HepG2 (cell line): ENCODE data around the gene HEXIM1. TPM values are rescaled to one million over a fixed set of nuclear protein-coding genes. Genes with fewer than 3 reads are reported as not detected.
A peak's percentile ranks its signal among the peaks of the same experiment; 100 is the strongest.

Experiments
- ATAC-seq: fragments of 200-7000 bp; cut with Tn5 transposase; 3 replicates; pipeline ENCODE4 v1.9.1; 2020; ENCODE audit warnings: mild to moderate bottlenecking, moderate library complexity
- BruUV-seq: library from RNA; stranded (reverse); fragments of 400-500 nt; replicated peaks from 2 replicates; lab custom pipeline; 2021; lab: Mats Ljungman, UMichigan
- CTCF ChIA-PET: fragments of 300-600 bp; formaldehyde crosslinking; extraction: SDS; loops from one replicate; lab custom pipeline; 2021; ENCODE audit warnings: low total read pairs, inconsistent platforms, low intra/inter-chr PET ratio; lab: Yijun Ruan, JAX
- POLR2A ChIA-PET: fragments of 350-600 bp; sonication (Branson Sonifier 250); formaldehyde crosslinking; loops from one replicate; lab custom pipeline; 2020; ENCODE audit warnings: antibody characterized with exemption, inconsistent platforms; lab: Yijun Ruan, JAX
- DNase-seq: peaks from one replicate; pipeline ENCODE4 v3.0.0-alpha.2; 2015; ENCODE audit warnings: low spot score
- FAIRE-seq: peaks from 3 replicates; lab custom pipeline; 2011; peaks lifted over from hg19 to GRCh38; lab: Jason Lieb, UNC
- H2AFZ ChIP-seq: one replicate; pipeline ENCODE4 v1.6.1; 2011; ENCODE audit warnings: low read length, inconsistent platforms
- H3K27ac ChIP-seq: fragments of 300-600 bp; 3 replicates; pipeline ENCODE4 v1.8.0; 2011; ENCODE audit warnings: mixed run types, mild to moderate bottlenecking, mixed read lengths, low read length, inconsistent platforms; ENCODE audit not compliant: insufficient read depth; ENCODE audit errors: extremely low read length
- H3K27me3 ChIP-seq, 2 experiments: fragments of 200-600 bp in 1 of 2; 2 replicates in 1 of 2; 3 replicates in 1 of 2; pipeline versions ENCODE4 v1.6.0 to v1.8.0; 2011; ENCODE audit warnings: low read length in 2 of 2, mild to moderate bottlenecking in 2 of 2, moderate library complexity in 2 of 2, inconsistent platforms in 1 of 2; ENCODE audit not compliant: insufficient read depth in 2 of 2, control insufficient read depth in 1 of 2
- H3K36me3 ChIP-seq, 2 experiments: fragments of 200-600 bp in 1 of 2; replicated peaks in 1 of 2; 2 replicates in 1 of 2; 3 replicates in 1 of 2; pipeline versions ENCODE4 v1.5.1 to v1.8.0; 2011; ENCODE audit warnings: low read length in 2 of 2, inconsistent platforms in 1 of 2; ENCODE audit not compliant: insufficient read depth in 2 of 2, control insufficient read depth in 1 of 2
- H3K4me1 ChIP-seq: 2 replicates; pipeline ENCODE4 v1.5.1; 2012; ENCODE audit warnings: low read length, inconsistent platforms; ENCODE audit not compliant: insufficient read depth
- H3K4me2 ChIP-seq: 2 replicates; pipeline ENCODE4 v1.6.0; 2011; ENCODE audit warnings: low read depth, low read length, inconsistent platforms
- H3K4me3 ChIP-seq, 3 experiments: fragments of 200-600 bp in 1 of 3; sonication (generic), shearing (Covaris generic) in 1 of 3; replicated peaks in 1 of 3; 2 replicates each; pipeline ENCODE4 v1.5.1; 2011 to 2016; ENCODE audit warnings: low read length in 3 of 3, inconsistent platforms in 2 of 3, low read depth in 2 of 3, mild to moderate bottlenecking in 2 of 3, control low read depth in 1 of 3, mixed read lengths in 1 of 3; ENCODE audit not compliant: insufficient read depth in 1 of 3
- H3K79me2 ChIP-seq: one replicate; pipeline ENCODE4 v1.6.1; 2011; ENCODE audit warnings: low read length, inconsistent platforms; ENCODE audit not compliant: insufficient read depth
- H3K9ac ChIP-seq: 2 replicates; pipeline ENCODE4 v1.6.0; 2011; ENCODE audit warnings: mild to moderate bottlenecking, low read depth, low read length, inconsistent platforms; ENCODE audit not compliant: insufficient read depth
- H3K9me3 ChIP-seq: 2 replicates; pipeline ENCODE4 v1.5.1; 2012; ENCODE audit warnings: mild to moderate bottlenecking, low read length
- H4K20me1 ChIP-seq: 2 replicates; pipeline ENCODE4 v1.6.0; 2011; ENCODE audit warnings: inconsistent platforms, mild to moderate bottlenecking, low read length, moderate library complexity; ENCODE audit not compliant: insufficient read depth
- ARID3A ChIP-seq: IDR thresholded peaks from 2 replicates; pipeline ENCODE4 v1.6.1; 2012; ENCODE audit warnings: low read depth, low read length, improper control_type of control experiment
- ARNT ChIP-seq: fragments of 450-650 bp; IDR thresholded peaks from 2 replicates; pipeline ENCODE4 v1.6.1; 2017
- ASH2L ChIP-seq: fragments of 300-600, 200-600 bp; sonication (generic); IDR thresholded peaks from 2 replicates; pipeline ENCODE4 v1.7.0; 2017; ENCODE audit warnings: low read depth, mild to moderate bottlenecking, moderate library complexity, mixed read lengths, low read length; ENCODE audit not compliant: insufficient read length
- BHLHE40 ChIP-seq: IDR thresholded peaks from 2 replicates; pipeline ENCODE4 v1.6.1; 2011; ENCODE audit warnings: low read length, improper control_type of control experiment
- CEBPB ChIP-seq: IDR thresholded peaks from 2 replicates; pipeline ENCODE4 v1.6.1; 2011; ENCODE audit warnings: low read depth, low read length, improper control_type of control experiment, borderline replicate concordance
- HNRNPL ChIP-seq: fragments of 200-400 bp; formaldehyde crosslinking; IDR thresholded peaks from 2 replicates; pipeline ENCODE4 v1.6.1; 2017; ENCODE audit warnings: mild to moderate bottlenecking, low read depth, low read length
- KDM5B ChIP-seq: sonication (generic); formaldehyde crosslinking; IDR thresholded peaks from 2 replicates; pipeline ENCODE4 v1.4.0; 2020; ENCODE audit warnings: missing genetic modification reagents, mild to moderate bottlenecking, borderline replicate concordance
- MBNL3 ChIP-seq: fragments of 250-450 bp; sonication (Bioruptor Pico); conservative IDR thresholded peaks from 2 replicates; pipeline ENCODE4 v1.8.0; 2022; ENCODE audit warnings: mild to moderate bottlenecking, inconsistent platforms
- MEIS1 ChIP-seq: sonication (generic); formaldehyde crosslinking; IDR thresholded peaks from 2 replicates; pipeline ENCODE4 v1.9.0; 2021; ENCODE audit warnings: mild to moderate bottlenecking, missing genetic modification reagents, moderate library complexity, borderline replicate concordance
- RBFOX2 ChIP-seq: fragments of 200-400 bp; formaldehyde crosslinking; IDR thresholded peaks from 2 replicates; pipeline ENCODE4 v1.6.1; 2017; ENCODE audit warnings: low read depth, mild to moderate bottlenecking, low read length
- RFX3 ChIP-seq: IDR thresholded peaks from 2 replicates; pipeline ENCODE4 v1.6.1; 2016; ENCODE audit warnings: missing biosample characterization, missing genetic modification reagents
- SMC3 ChIP-seq: IDR thresholded peaks from 2 replicates; pipeline ENCODE4 v1.6.1; 2011; ENCODE audit warnings: low read length, improper control_type of control experiment
- TMF1 ChIP-seq: sonication (generic); formaldehyde crosslinking; IDR thresholded peaks from 2 replicates; pipeline ENCODE4 v1.8.1; 2022; ENCODE audit warnings: low read depth, missing genetic modification reagents
- U2AF1 ChIP-seq: fragments of 200-400 bp; formaldehyde crosslinking; optimal IDR thresholded peaks from 2 replicates; pipeline ENCODE3; 2017; ENCODE audit warnings: mild to moderate bottlenecking, low read depth, low read length
- ZBTB7A ChIP-seq: sonication (generic); formaldehyde crosslinking; IDR thresholded peaks from 2 replicates; pipeline ENCODE4 v1.8.0; 2022; ENCODE audit warnings: mild to moderate bottlenecking, missing genetic modification reagents
- ZNF101 ChIP-seq: sonication (generic); formaldehyde crosslinking; IDR thresholded peaks from 2 replicates; pipeline ENCODE4 v1.4.0; 2020; ENCODE audit warnings: mild to moderate bottlenecking, low read depth, missing genetic modification reagents, borderline replicate concordance
- ZNF275 ChIP-seq: sonication (generic); formaldehyde crosslinking; IDR thresholded peaks from 2 replicates; pipeline ENCODE4 v1.8.0; 2022; ENCODE audit warnings: missing genetic modification reagents, mild to moderate bottlenecking, inconsistent platforms, borderline replicate concordance
- ZNF337 ChIP-seq: sonication (generic); formaldehyde crosslinking; IDR thresholded peaks from 2 replicates; pipeline ENCODE4 v1.5.1; 2020; ENCODE audit warnings: missing genetic modification reagents, low read depth, mild to moderate bottlenecking, borderline replicate concordance
- ZNF451 ChIP-seq: sonication (generic); formaldehyde crosslinking; IDR thresholded peaks from 2 replicates; pipeline ENCODE4 v1.5.0; 2020; ENCODE audit warnings: mild to moderate bottlenecking, missing genetic modification reagents
- ZNF589 ChIP-seq: sonication (generic); formaldehyde crosslinking; conservative IDR thresholded peaks from 2 replicates; pipeline ENCODE4 v1.8.0; 2022; ENCODE audit warnings: mild to moderate bottlenecking, moderate library complexity, missing genetic modification reagents
- ZNF644 ChIP-seq: IDR thresholded peaks from 2 replicates; pipeline ENCODE4 v1.6.1; 2016; ENCODE audit warnings: low read depth
- ZNF703 ChIP-seq: sonication (generic); formaldehyde crosslinking; IDR thresholded peaks from 2 replicates; pipeline ENCODE4 v1.5.1; 2020; ENCODE audit warnings: missing genetic modification reagents, mild to moderate bottlenecking, moderate library complexity, borderline replicate concordance
- ZNF709 ChIP-seq: sonication (generic); formaldehyde crosslinking; IDR thresholded peaks from 2 replicates; pipeline ENCODE4 v1.5.0; 2020; ENCODE audit warnings: mild to moderate bottlenecking, missing genetic modification reagents
- ZZZ3 ChIP-seq: sonication (generic); formaldehyde crosslinking; IDR thresholded peaks from 2 replicates; pipeline ENCODE4 v1.4.0; 2020; ENCODE audit warnings: missing genetic modification reagents, mild to moderate bottlenecking, borderline replicate concordance
- WGBS: methylation state at CpG from one replicate; pipeline ENCODE4 v1.1.6; 2017; ENCODE audit warnings: low lambda C conversion rate; 5-methylcytosine and 5-hydroxymethylcytosine counted together
- in situ Hi-C: cut with HindIII; loops from 2 replicates; pipeline ENCODE4 v1.10.0; 2017; ENCODE audit warnings: low pct_unique_long_range_greater_than_20kb; ENCODE audit not compliant: extremely low pct_ligation_motif_present
- intact Hi-C: fragments of 100-400 bp; cut with micrococcal nuclease; formaldehyde crosslinking; loops from one replicate; pipeline ENCODE4 v1.10.0; 2022; ENCODE audit not compliant: unreplicated experiment
- polyA plus RNA-seq, 8 experiments: library from polyadenylated mRNA; depleted of rRNA in 3 of 8; stranded (reverse) in 7 of 8; unstranded in 1 of 8; fragments of >200 nt; fragmentation: Illumina TruSeq in 4 of 8; extraction: Trizol in 4 of 8; gene quantifications; 2 replicates each; pipeline versions ENCODE4 v1.2.1 to v1.2.3, GENCODE V29; 2011 to 2016; ENCODE audit warnings: low read depth in 4 of 8, missing spikeins in 1 of 8, mixed read lengths in 1 of 8; ENCODE audit not compliant: insufficient read depth in 1 of 8
- total RNA-seq, 5 experiments: library from RNA; depleted of rRNA; stranded (reverse); fragments of >200 nt; fragmentation: Illumina TruSeq; extraction: Trizol; gene quantifications; 2 replicates each; pipeline ENCODE4 v1.2.3, GENCODE V29; 2016; ENCODE audit warnings: low read depth in 1 of 5
- TF ChIP-seq, protein P1 (sequence below): IDR thresholded peaks from 2 replicates; pipeline ENCODE4 v1.6.1; 2012; ENCODE audit warnings: inconsistent platforms

The HEXIM1 gene
- total and polyA plus RNA-seq, 2 of the 13 experiments (the other 11 are each of a cell fraction or from before 2014, with no cell fraction given): 10.5 to 16.6 TPM

- no peak for FAIRE-seq
- peak overlapping the region; percentile 59 for H3K9ac ChIP-seq
- ChIA-PET POLR2A (interaction anchor here (1.2 to 5.1 kb wide), 11 partner anchors 10 to 74 kb away, joined by 3 to 71 read pairs (median 6); partner anchors contain the start of genes HEXIM1, HEXIM2 and NMT1), CTCF (no interaction called here)
- peak overlapping the region; percentile 63 for H3K27ac ChIP-seq
- in situ Hi-C loops: no loop called here
- ATAC-seq: no peak
- H3K4me3 ChIP-seq: peak overlapping the region in 1 of 3 experiments; percentile 58; a peak in 2 of 6 replicates
- DNase-seq: no peak
- BruUV-seq: no TSS peak
- intact Hi-C loops: no loop called here
- no peaks in the 10 kb centered on the region for H4K20me1 ChIP-seq
- no peaks in the 10 kb centered on the region for H3K36me3 ChIP-seq
- H3K79me2 ChIP-seq: peaks cover 4% of the 10 kb centered on the region
- peak overlapping the region; percentile 72 for H3K4me2 ChIP-seq
- WGBS: 79% methylated on average over 5 of the region's 5 CpGs
- no peaks in the 10 kb centered on the region for H3K9me3 ChIP-seq
- H2AFZ ChIP-seq: no peak overlapping the region
- no peaks in the 10 kb centered on the region for H3K27me3 ChIP-seq
- peaks cover 82% of the 10 kb centered on the region for H3K4me1 ChIP-seq
- TF ChIP-seq ZNF337 (CRISPR knock-in tag) (no peak), U2AF1 (no peak), CEBPB (no peak), MEIS1 (CRISPR knock-in tag) (no peak), TMF1 (CRISPR knock-in tag) (no peak), ASH2L (no peak), KDM5B (CRISPR knock-in tag) (peak; percentile 25), RFX3 (no peak), MBNL3 (no peak), ZNF709 (CRISPR knock-in tag) (no peak; the same call in 1 of the 2 replicates), SMC3 (no peak), ARID3A (no peak), ARNT (no peak), ZNF451 (0 out of 2 replicates have a peak, but pooled peaks have one; percentile 44), ZZZ3 (CRISPR knock-in tag) (0 out of 2 replicates have a peak, but pooled peaks have one; percentile 10), ZBTB7A (no peak; the same call in 1 of the 2 replicates), ZNF589 (CRISPR knock-in tag) (no peak), ZNF101 (CRISPR knock-in tag) (no peak), RBFOX2 (peak; percentile 42; the same call in 1 of the 2 replicates), ZNF703 (CRISPR knock-in tag) (no peak), ZNF644 (CRISPR knock-in tag) (no peak), ZNF275 (CRISPR knock-in tag) (no peak), HNRNPL (peak; percentile 92; the same call in 1 of the 2 replicates), BHLHE40 (no peak)
- TF ChIP-seq, protein P1, sequence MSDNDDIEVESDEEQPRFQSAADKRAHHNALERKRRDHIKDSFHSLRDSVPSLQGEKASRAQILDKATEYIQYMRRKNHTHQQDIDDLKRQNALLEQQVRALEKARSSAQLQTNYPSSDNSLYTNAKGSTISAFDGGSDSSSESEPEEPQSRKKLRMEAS: no peak
Measured at GRCh38 chr17:45128331-45128730, 19.9 kb upstream of the HEXIM1 start.
